Duodenal mucosa (tissue), 2 donors: ENCODE measurements around the gene UPF2.

ENCODE experiments used
- H3K27ac ChIP-seq: one replicate; pipeline ENCODE4 v1.7.0; 2013; ENCODE audit warnings: low read depth, low read length
- H3K27me3 ChIP-seq, 2 donors: one replicate each; pipeline ENCODE4 v1.7.0; 2013; ENCODE audit warnings: low read length in 2 of 2, control low read depth in 1 of 2; ENCODE audit not compliant: insufficient read depth in 2 of 2, control insufficient read depth in 1 of 2
- H3K36me3 ChIP-seq, 2 donors: one replicate each; pipeline ENCODE4 v1.7.0; 2013; ENCODE audit warnings: low read length in 2 of 2, control low read depth in 1 of 2; ENCODE audit not compliant: insufficient read depth in 2 of 2, control insufficient read depth in 1 of 2
- H3K4me1 ChIP-seq, 2 donors: one replicate each; pipeline ENCODE4 v1.7.0; 2013; ENCODE audit warnings: low read length in 2 of 2, control low read depth in 1 of 2; ENCODE audit not compliant: insufficient read depth in 2 of 2, control insufficient read depth in 1 of 2
- H3K4me3 ChIP-seq, 2 donors: one replicate each; pipeline ENCODE4 v1.7.0; 2013; ENCODE audit warnings: low read length in 2 of 2, low read depth in 1 of 2
- H3K9ac ChIP-seq, 2 donors: one replicate each; pipeline ENCODE4 v1.7.0; 2013; ENCODE audit warnings: low read length in 2 of 2, low read depth in 1 of 2
- H3K9me3 ChIP-seq, 2 donors: one replicate each; pipeline ENCODE4 v1.7.0; 2013; ENCODE audit warnings: low read length in 2 of 2, control low read depth in 1 of 2; ENCODE audit not compliant: control insufficient read depth in 1 of 2

Gene UPF2

DNA sequence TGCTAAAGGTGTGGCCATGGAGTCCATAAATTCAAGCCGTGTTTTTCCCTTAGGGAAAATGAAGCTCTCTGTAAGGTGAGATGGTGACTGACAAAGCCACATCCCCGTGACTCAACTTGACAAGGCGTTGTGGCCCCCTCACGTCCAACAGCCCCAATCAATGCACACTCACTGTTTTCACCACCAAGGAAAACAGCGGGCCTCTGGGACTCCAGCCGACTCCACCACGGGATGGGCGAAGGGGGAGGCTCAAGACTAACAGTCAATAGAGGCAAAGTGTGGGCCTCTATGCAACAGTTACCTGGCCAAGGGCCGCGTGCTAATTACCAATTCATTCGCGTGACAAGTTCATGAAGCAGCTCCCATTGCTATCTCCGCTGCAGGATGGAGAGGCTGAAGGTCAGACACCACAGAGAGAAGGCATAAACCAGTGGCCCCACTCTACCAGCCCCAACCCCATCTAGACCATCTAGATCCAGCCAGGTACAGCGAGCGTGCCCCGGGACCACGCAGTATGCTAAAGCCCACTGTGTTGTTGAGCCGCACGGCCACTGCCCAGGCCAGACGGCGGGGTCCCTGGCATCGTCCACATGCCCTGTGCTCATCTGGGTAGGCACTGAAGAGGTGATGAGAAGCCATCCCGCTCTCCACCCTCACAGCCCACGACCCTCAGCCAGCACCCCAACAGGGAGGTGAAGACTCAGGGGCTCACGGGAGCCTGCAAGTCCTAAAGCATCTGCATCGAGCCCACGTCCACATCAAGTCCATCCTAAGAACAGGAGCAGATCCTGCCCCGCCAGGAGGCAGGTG, 143.3 kb downstream of the UPF2 start:
- H3K9ac ChIP-seq: no peak overlapping the region

DNA sequence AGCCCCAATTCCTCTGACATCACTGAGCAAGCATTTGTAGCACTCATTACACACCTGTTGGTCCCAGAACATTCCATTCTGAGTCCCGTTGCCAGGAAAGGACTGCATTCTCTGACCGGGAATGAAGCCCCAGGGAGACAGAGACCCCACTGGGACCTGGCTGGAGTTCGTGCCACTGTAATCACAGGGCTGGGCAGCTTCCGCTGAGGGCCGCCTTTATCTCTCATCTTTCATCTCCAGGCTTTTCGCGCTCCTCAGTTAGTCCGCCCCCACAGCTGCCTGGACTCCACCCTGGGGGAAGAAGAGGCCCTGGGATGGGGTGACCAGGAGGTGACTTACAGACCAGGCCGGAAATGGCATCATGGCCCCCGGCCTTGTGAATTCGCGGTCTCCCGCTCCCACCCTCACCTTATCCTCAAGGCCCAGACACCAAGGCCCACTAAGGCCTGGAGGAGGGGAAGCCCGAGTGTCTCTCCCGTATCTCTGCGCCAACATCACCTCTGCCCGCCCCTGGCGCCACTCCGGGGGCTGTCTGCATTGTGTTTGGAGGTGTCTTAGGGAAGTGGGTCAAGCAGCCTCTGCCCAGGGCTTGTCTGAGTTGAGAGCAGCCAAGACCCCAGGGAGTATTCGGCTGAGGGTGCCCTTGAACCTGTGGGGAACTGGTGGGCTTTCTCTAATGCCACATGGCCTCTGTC, 144.1 kb downstream of the UPF2 start:
- H3K4me3 ChIP-seq: no peak overlapping the region
- H3K27ac ChIP-seq: no peak overlapping the region
- H3K27me3 ChIP-seq: no peaks in the 10 kb centered on the region
- H3K9me3 ChIP-seq: no peaks in the 10 kb centered on the region
- no peaks in the 10 kb centered on the region for H3K4me1 ChIP-seq
- no peaks in the 10 kb centered on the region for H3K36me3 ChIP-seq
- H3K9ac ChIP-seq: no peak overlapping the region

More for the DNA sequence above, 143.3 kb downstream of the UPF2 start:
- Histone ChIP-seq H3K4me1 (no peaks in the 10 kb centered on the region), H3K36me3 (no peaks in the 10 kb centered on the region), H3K27me3 (no peaks in the 10 kb centered on the region), H3K27ac (no peak overlapping the region), H3K9me3 (no peaks in the 10 kb centered on the region), H3K4me3 (no peak overlapping the region)

DNA sequence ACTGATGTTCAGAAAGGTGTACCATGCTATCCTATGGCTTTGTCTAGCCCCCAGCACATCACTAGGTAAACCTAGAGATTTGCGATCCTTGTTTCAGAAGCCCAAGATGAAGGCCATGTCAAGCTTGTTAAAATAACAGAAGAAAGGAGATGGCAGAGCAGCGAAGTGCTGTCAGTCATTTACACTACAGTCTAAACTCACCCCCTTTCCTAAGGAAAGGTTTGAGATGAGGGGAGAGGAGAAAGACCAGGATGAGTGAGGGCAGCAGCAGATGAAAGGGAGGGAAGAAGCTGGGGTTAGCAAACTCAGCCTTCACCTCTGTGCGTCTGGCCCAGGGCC, 144.6 kb downstream of the UPF2 start:
- Histone ChIP-seq H3K9ac (no peak overlapping the region), H3K27ac (no peak overlapping the region), H3K4me1 (no peaks in the 10 kb centered on the region), H3K9me3 (no peaks in the 10 kb centered on the region), H3K27me3 (no peaks in the 10 kb centered on the region), H3K4me3 (no peak overlapping the region), H3K36me3 (no peaks in the 10 kb centered on the region)

DNA sequence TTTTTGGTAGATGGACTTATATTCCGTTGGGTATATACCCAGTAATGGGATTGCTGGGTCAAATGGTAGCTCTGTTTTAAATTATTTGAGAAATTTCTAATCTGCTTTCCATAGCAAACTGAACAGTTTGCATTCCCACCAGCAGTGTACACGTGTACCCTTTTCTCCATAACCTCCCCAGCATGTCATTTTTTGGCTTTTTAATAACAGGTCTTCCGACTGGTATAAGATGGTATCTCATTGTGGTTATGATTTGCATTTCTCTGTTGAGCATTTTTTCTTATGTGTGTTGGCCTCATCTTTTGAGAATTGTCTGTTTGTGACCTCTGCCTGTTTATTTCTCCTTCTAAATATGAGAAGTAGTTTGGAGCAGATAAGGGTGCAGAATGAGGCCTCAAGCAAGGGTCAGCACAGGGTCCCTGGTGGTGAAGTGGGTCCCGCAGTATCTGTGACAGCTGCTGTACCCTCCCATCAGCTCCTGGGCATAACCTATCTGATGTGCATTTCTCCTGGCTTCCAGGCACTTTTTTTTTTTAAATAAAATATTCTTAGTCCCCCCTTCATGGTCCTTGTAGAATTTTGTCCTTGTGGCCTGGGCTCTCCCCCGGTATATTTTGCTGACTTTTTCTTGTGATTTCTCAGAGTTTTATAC, 145.9 kb downstream of the UPF2 start:
- no peaks in the 10 kb centered on the region for H3K4me1 ChIP-seq
- no peak overlapping the region for H3K27ac ChIP-seq
- no peak overlapping the region for H3K9ac ChIP-seq

GRCh38 chr10:11895598-11895997, 147.0 kb downstream of the UPF2 start:
- H3K4me3 ChIP-seq: no peak overlapping the region
- H3K36me3 ChIP-seq: no peaks in the 10 kb centered on the region
- H3K4me1 ChIP-seq: no peaks in the 10 kb centered on the region
- H3K9me3 ChIP-seq: no peaks in the 10 kb centered on the region
- no peak overlapping the region for H3K27ac ChIP-seq
- H3K9ac ChIP-seq: no peak overlapping the region
- H3K27me3 ChIP-seq: no peaks in the 10 kb centered on the region

More for the DNA sequence above, 145.9 kb downstream of the UPF2 start:
- no peak overlapping the region for H3K4me3 ChIP-seq
- no peaks in the 10 kb centered on the region for H3K9me3 ChIP-seq
- H3K36me3 ChIP-seq: no peaks in the 10 kb centered on the region
- no peaks in the 10 kb centered on the region for H3K27me3 ChIP-seq

DNA sequence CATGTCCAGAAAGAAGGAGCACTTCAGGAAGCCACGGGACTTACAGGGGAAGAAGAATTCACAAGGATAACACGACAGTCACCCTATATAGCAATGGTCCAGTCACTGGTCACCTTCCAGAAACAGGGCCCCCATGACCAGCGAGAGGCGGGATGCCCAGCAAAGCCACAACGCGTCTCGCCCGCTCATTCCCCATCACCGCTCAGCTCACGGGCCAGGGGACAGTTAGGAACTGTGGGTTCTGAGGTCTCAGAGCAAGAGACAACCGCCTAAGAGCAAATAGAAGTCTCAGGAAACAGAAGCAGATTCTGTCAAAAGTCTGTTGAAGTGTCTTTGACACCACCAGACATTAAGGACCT, 147.5 kb downstream of the UPF2 start:
- no peaks in the 10 kb centered on the region for H3K36me3 ChIP-seq
- H3K27ac ChIP-seq: no peak overlapping the region
- no peaks in the 10 kb centered on the region for H3K27me3 ChIP-seq
- no peaks in the 10 kb centered on the region for H3K4me1 ChIP-seq
- H3K4me3 ChIP-seq: no peak overlapping the region
- no peak overlapping the region for H3K9ac ChIP-seq
- no peaks in the 10 kb centered on the region for H3K9me3 ChIP-seq

DNA sequence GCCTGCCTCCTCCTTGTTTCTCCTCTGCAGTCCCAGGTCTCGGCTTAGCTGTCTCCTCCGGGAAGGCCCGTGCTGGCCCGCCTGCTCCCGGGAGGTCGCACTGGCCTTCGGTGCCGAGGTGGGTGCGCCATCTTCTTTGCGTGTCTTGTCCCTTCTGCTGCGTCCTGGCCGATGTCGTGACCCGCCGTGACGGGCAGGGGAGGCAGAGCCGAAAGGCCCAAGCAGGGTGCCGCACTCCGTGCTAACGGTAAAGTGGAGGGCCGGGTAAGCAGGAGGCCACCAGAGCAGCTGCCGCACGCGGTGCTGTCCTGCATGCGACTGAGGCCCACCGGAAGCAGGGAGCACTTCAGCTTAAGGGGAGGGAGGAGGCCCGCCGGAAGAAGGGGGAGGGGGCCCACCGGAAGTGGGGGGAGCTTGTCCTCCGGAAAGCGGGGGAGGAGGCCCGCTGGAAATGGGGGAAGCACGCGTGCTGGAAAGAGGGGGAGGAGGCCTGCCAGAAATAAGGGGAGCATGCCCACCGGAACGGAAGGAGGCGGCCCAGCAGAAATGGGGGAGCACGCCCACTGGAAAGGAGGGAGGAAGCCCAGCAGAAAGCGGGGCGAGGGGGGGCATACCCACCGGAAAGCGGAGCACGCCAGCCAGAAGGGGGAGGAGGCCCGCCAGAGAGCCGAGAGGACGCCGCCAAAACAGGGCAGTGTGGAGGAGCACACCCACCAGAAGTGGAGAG, 148.1 kb downstream of the UPF2 start:
- Histone ChIP-seq H3K27ac (no peak overlapping the region), H3K27me3 (no peaks in the 10 kb centered on the region), H3K9ac (no peak overlapping the region)

DNA sequence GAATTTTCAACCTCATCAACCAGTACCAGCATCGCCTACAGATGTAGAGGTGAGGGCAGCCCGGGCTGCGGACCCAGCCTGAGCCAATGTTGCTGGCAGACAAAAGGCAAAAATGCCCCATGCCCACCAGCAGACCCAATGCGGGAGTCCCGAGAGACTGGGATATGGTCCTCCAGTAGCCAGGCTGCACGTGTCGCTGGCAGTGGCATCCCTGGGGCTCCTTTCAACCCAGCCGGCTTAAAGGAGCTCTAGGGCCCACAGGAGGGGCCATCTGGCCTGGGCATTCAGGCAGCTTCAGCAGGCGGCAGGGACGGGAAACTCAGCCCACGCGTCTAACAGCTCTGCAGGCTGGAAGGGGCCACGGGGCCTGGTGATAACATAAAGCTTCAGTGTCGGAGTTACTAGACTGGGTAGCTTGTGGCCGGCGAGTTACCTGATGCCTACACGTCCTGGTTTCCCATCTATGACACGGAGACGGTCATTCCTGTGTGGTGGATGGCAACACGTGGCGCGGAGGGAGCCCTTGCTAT, 148.8 kb downstream of the UPF2 start:
- H3K27me3 ChIP-seq: no peaks in the 10 kb centered on the region
- H3K9me3 ChIP-seq: no peaks in the 10 kb centered on the region
- no peaks in the 10 kb centered on the region for H3K36me3 ChIP-seq
- H3K27ac ChIP-seq: no peak overlapping the region
- no peak overlapping the region for H3K9ac ChIP-seq
- H3K4me3 ChIP-seq: no peak overlapping the region
- H3K4me1 ChIP-seq: no peaks in the 10 kb centered on the region

More for the DNA sequence above, 148.1 kb downstream of the UPF2 start:
- no peaks in the 10 kb centered on the region for H3K9me3 ChIP-seq
- no peaks in the 10 kb centered on the region for H3K4me1 ChIP-seq
- H3K36me3 ChIP-seq: no peaks in the 10 kb centered on the region
- H3K4me3 ChIP-seq: no peak overlapping the region

DNA sequence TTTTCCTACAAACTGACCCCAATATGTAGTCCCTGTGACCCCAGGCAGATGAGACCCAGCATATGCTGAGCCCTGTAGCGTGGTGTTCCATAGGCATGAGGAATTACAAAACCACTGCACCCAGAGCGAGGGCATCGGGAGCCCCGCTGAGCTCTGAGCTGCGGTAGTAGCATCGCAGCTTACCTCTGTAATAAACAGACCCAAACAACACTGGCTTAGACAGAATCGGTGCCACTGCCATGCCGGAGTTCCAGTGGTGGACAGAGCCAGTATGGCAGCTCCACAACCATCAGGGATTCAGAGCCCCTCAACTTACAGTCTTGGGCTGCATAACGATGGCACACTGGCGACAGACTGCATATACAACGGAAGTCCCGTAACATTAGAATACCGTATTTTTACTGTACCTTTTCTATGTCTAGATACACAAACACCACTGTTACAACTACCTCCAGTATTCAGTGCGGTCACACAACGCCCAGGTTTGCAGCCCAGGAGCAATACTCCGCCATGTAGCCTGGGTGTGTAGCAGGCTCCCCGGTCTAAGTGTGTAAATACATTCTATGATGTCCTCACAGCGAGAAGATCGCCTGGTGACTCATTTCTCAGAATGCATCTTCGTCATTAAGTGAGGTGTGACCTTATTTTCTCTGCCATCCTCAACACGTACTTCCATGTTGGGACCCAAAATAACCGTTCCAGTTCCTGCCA, 150.7 kb downstream of the UPF2 start:
- Histone ChIP-seq H3K9me3 (no peaks in the 10 kb centered on the region), H3K4me3 (no peak overlapping the region), H3K27ac (no peak overlapping the region), H3K36me3 (no peaks in the 10 kb centered on the region), H3K9ac (no peak overlapping the region), H3K4me1 (no peaks in the 10 kb centered on the region), H3K27me3 (no peaks in the 10 kb centered on the region)
